GM12878 (cell line): Measurements from ENCODE around the gene FXN. TPM values are rescaled to one million over a fixed set of nuclear protein-coding genes. Genes with fewer than 3 reads are reported as not detected.

Experiments
- ATAC-seq: fragments of 200-7000 bp; cut with Tn5 transposase; 3 replicates; pipeline ENCODE4 v1.9.1; 2020; ENCODE audit warnings: mild to moderate bottlenecking, moderate library complexity
- BruUV-seq: library from RNA; stranded (reverse); fragments of 400-500 nt; replicated peaks from 2 replicates; lab custom pipeline; 2021; lab: Mats Ljungman, UMichigan
- CTCF ChIA-PET: fragments of 300-600 bp; sonication (Branson Sonifier 250); formaldehyde crosslinking; extraction: SDS; loops from one replicate; lab custom pipeline; 2021; ENCODE audit warnings: inconsistent platforms; lab: Yijun Ruan, JAX
- POLR2A ChIA-PET: fragments of 350-600 bp; formaldehyde crosslinking; extraction: SDS; loops from one replicate; lab custom pipeline; 2021; ENCODE audit warnings: inconsistent platforms; lab: Charles Lee
- RAD21 ChIA-PET: fragments of 300-600 bp; sonication (Branson Sonifier 250); formaldehyde crosslinking; loops from one replicate; lab custom pipeline; 2023; ENCODE audit warnings: antibody characterized with exemption; ENCODE audit not compliant: unreplicated experiment; lab: Charles Lee
- SMC1A ChIA-PET: fragments of 300-600 bp; sonication (Branson Sonifier 250); formaldehyde crosslinking; loops from one replicate; lab custom pipeline; 2023; ENCODE audit not compliant: unreplicated experiment, uncharacterized antibody; lab: Charles Lee
- DNase-seq: peaks from one replicate; pipeline ENCODE4 v3.0.0-alpha.2; 2011; ENCODE audit warnings: low read depth, low spot score
- FAIRE-seq: peaks from 3 replicates; lab custom pipeline; 2011; peaks lifted over from hg19 to GRCh38; lab: Jason Lieb, UNC
- H2AFZ ChIP-seq: 2 replicates; pipeline ENCODE4 v1.6.0; 2011; ENCODE audit warnings: low read depth, low read length, control low read depth; ENCODE audit not compliant: control insufficient read depth
- H3K27ac ChIP-seq: 2 replicates; pipeline ENCODE4 v1.5.1; 2011; ENCODE audit warnings: control low read depth; ENCODE audit not compliant: control insufficient read depth, insufficient read depth
- H3K27me3 ChIP-seq, 2 experiments: replicated peaks in 1 of 2; 2 replicates each; pipeline versions ENCODE4 v1.6.0 to v1.6.1; 2011; ENCODE audit warnings: low read length in 1 of 2; ENCODE audit not compliant: control insufficient read depth in 2 of 2, insufficient read depth in 2 of 2
- H3K36me3 ChIP-seq, 2 experiments: 2 replicates each; pipeline ENCODE4 v1.5.1; 2011; ENCODE audit warnings: low read length in 1 of 2; ENCODE audit not compliant: control insufficient read depth in 2 of 2, insufficient read depth in 2 of 2
- H3K4me1 ChIP-seq: 2 replicates; pipeline ENCODE4 v1.6.1; 2011; ENCODE audit warnings: mild to moderate bottlenecking, low read length, moderate library complexity, mixed read lengths; ENCODE audit not compliant: control insufficient read depth, insufficient read depth
- H3K4me2 ChIP-seq: 2 replicates; pipeline ENCODE4 v1.6.0; 2011; ENCODE audit warnings: control low read depth; ENCODE audit not compliant: control insufficient read depth, insufficient read depth
- H3K4me3 ChIP-seq: fragments of 200-600 bp; sonication (generic); 2 replicates; pipeline ENCODE4 v1.5.1; 2016
- H3K79me2 ChIP-seq: 2 replicates; pipeline ENCODE4 v1.6.0; 2011; ENCODE audit warnings: low read length; ENCODE audit not compliant: control insufficient read depth, insufficient read depth
- H3K9ac ChIP-seq: 2 replicates; pipeline ENCODE4 v1.8.0; 2011; ENCODE audit warnings: low read length, control low read depth, mixed read lengths; ENCODE audit not compliant: control insufficient read depth, insufficient read depth
- H3K9me3 ChIP-seq: replicated peaks from 3 replicates; pipeline ENCODE4 v1.5.1; 2011; ENCODE audit warnings: mild to moderate bottlenecking, low read length; ENCODE audit not compliant: control insufficient read depth, insufficient read depth
- H4K20me1 ChIP-seq: 2 replicates; pipeline ENCODE4 v1.6.0; 2011; ENCODE audit not compliant: control insufficient read depth, insufficient read depth
- CHD4 ChIP-seq: fragments of 200-600 bp; sonication (generic); IDR thresholded peaks from 2 replicates; pipeline ENCODE4 v1.6.1; 2016; ENCODE audit warnings: mild to moderate bottlenecking
- GATAD2B ChIP-seq: fragments of 450-650 bp; conservative IDR thresholded peaks from 2 replicates; pipeline ENCODE4 v1.6.1; 2017; ENCODE audit warnings: low read depth, mild to moderate bottlenecking, moderate library complexity
- MYB ChIP-seq: fragments of 150-350 bp; IDR thresholded peaks from 2 replicates; pipeline ENCODE4 v1.6.1; 2014; ENCODE audit warnings: mild to moderate bottlenecking, low read depth, low read length, borderline replicate concordance
- RELA ChIP-seq: fragments of 450-650 bp; IDR thresholded peaks from 2 replicates; pipeline ENCODE4 v1.8.0; 2014; ENCODE audit warnings: borderline replicate concordance; ENCODE audit not compliant: partially characterized antibody
- SPI1 ChIP-seq: IDR thresholded peaks from 2 replicates; pipeline ENCODE4 v1.6.1; 2011; ENCODE audit warnings: low read depth, mild to moderate bottlenecking, low read length, moderate library complexity, borderline replicate concordance; ENCODE audit not compliant: insufficient read depth
- ZBTB4 ChIP-seq: fragments of 450-650 bp; formaldehyde crosslinking; IDR thresholded peaks from 2 replicates; pipeline ENCODE4 v1.4.0; 2022; ENCODE audit warnings: mild to moderate bottlenecking, moderate library complexity
- WGBS: methylation state at CpG from one replicate; pipeline ENCODE4 v1.1.6; 2016; ENCODE audit warnings: low lambda C conversion rate; ENCODE audit not compliant: insufficient replicate concordance, insufficient coverage; ENCODE audit errors: missing lambda C conversion rate; 5-methylcytosine and 5-hydroxymethylcytosine counted together
- in situ Hi-C: fragments of 300-500 bp; cut with MboI; formaldehyde crosslinking; loops from 9 replicates; pipeline ENCODE4 v1.14.3; 2018; ENCODE audit warnings: mixed read lengths
- intact Hi-C: fragments of 100-400 bp; cut with micrococcal nuclease; formaldehyde crosslinking; loops from one replicate; pipeline ENCODE4 v1.14.2; 2022; ENCODE audit not compliant: unreplicated experiment
- polyA plus RNA-seq, 11 experiments: library from polyadenylated mRNA; depleted of rRNA in 4 of 11; unstranded in 6 of 11; stranded (reverse) in 5 of 11; fragments of >200 nt; fragmentation: Nextera tagmentation in 4 of 11; fragmentation: Illumina TruSeq in 1 of 11; extraction: Ambion mirVana in 4 of 11; extraction: Trizol in 1 of 11; gene quantifications; 1 replicate in 1 of 11; 2 replicates in 10 of 11; pipeline versions ENCODE4 v1.2.1 to v1.2.3, GENCODE V29; 2011 to 2016; ENCODE audit warnings: inconsistent platforms in 2 of 11, missing spikeins in 2 of 11, low read depth in 1 of 11
- total RNA-seq, 4 experiments: library from RNA; depleted of rRNA in 3 of 4; stranded (reverse); fragments of >200 nt in 3 of 4; fragmentation: Illumina TruSeq in 1 of 4; extraction: Trizol in 1 of 4; gene quantifications; 2 replicates each; pipeline versions ENCODE4 v1.2.1 to v1.2.3, GENCODE V29; 2013 to 2021
- TF ChIP-seq, protein P1 (sequence below): IDR thresholded peaks from 2 replicates; pipeline ENCODE4 v1.6.1; 2011; ENCODE audit warnings: borderline replicate concordance, low read depth, mild to moderate bottlenecking, moderate library complexity, low read length; ENCODE audit not compliant: insufficient read depth, poor library complexity, severe bottlenecking
- TF ChIP-seq, protein P2 (sequence below): fragments of 150-350 bp; IDR thresholded peaks from 2 replicates; pipeline ENCODE4 v1.6.1; 2016; ENCODE audit warnings: low read depth, low read length

Gene FXN
- total and polyA plus RNA-seq, 10 of the 15 experiments (the other 5 are each of a cell fraction or from before 2014, with no cell fraction given), result 7.3 to 78.0 (median 23.2) TPM

- DNase-seq (no peak), ATAC-seq (no peak), FAIRE-seq (no peak)
- in situ Hi-C loops, result no loop called here
- intact Hi-C loops, result no loop called here
- H3K27me3 ChIP-seq, result no peaks in the 10 kb centered on the region
- BruUV-seq, result no TSS peak
- TF ChIP-seq, protein P1, sequence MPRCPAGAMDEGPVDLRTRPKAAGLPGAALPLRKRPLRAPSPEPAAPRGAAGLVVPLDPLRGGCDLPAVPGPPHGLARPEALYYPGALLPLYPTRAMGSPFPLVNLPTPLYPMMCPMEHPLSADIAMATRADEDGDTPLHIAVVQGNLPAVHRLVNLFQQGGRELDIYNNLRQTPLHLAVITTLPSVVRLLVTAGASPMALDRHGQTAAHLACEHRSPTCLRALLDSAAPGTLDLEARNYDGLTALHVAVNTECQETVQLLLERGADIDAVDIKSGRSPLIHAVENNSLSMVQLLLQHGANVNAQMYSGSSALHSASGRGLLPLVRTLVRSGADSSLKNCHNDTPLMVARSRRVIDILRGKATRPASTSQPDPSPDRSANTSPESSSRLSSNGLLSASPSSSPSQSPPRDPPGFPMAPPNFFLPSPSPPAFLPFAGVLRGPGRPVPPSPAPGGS, result no peak
- TF ChIP-seq SPI1 (no peak), MYB (no peak), CHD4 (no peak), RELA (no peak), ZBTB4 (CRISPR knock-in tag) (no peak), GATAD2B (no peak)
- TF ChIP-seq, protein P2, sequence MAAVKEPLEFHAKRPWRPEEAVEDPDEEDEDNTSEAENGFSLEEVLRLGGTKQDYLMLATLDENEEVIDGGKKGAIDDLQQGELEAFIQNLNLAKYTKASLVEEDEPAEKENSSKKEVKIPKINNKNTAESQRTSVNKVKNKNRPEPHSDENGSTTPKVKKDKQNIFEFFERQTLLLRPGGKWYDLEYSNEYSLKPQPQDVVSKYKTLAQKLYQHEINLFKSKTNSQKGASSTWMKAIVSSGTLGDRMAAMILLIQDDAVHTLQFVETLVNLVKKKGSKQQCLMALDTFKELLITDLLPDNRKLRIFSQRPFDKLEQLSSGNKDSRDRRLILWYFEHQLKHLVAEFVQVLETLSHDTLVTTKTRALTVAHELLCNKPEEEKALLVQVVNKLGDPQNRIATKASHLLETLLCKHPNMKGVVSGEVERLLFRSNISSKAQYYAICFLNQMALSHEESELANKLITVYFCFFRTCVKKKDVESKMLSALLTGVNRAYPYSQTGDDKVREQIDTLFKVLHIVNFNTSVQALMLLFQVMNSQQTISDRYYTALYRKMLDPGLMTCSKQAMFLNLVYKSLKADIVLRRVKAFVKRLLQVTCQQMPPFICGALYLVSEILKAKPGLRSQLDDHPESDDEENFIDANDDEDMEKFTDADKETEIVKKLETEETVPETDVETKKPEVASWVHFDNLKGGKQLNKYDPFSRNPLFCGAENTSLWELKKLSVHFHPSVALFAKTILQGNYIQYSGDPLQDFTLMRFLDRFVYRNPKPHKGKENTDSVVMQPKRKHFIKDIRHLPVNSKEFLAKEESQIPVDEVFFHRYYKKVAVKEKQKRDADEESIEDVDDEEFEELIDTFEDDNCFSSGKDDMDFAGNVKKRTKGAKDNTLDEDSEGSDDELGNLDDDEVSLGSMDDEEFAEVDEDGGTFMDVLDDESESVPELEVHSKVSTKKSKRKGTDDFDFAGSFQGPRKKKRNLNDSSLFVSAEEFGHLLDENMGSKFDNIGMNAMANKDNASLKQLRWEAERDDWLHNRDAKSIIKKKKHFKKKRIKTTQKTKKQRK, result no peak
- no peak overlapping the region for H3K9ac ChIP-seq
- no peak overlapping the region for H3K27ac ChIP-seq
- H3K4me1 ChIP-seq, result peaks cover 10% of the 10 kb centered on the region; the same call in 1 of the 2 replicates
- ChIA-PET RAD21 (no interaction called here), CTCF (interaction anchor here (0.6 to 1.4 kb wide), 3 partner anchors 9 to 330 kb away, joined by 3 read pairs; no protein-coding TSS in a partner anchor), POLR2A (interaction anchor here (0.9 kb wide), 1 partner anchor 8 kb away, joined by 3 read pairs; no protein-coding TSS in a partner anchor), SMC1A (no interaction called here)
- no peaks in the 10 kb centered on the region for H3K79me2 ChIP-seq
- no peaks in the 10 kb centered on the region for H4K20me1 ChIP-seq
- H3K4me2 ChIP-seq, result no peak overlapping the region
- H3K9me3 ChIP-seq, result no peaks in the 10 kb centered on the region
- H2AFZ ChIP-seq, result no peak overlapping the region
- 40% methylated on average over 5 of the region's 5 CpGs for WGBS
- H3K36me3 ChIP-seq, result no peaks in the 10 kb centered on the region
- H3K4me3 ChIP-seq, result no peak overlapping the region
These were observed 19.1 kb upstream of the FXN start for GRCh38 chr9:69016191-69017096.
